ENCODE results near the gene ALDH2.
"Not testable (repeated sequence)": the region's sequence is repeated elsewhere in the genome, so short reads cannot be mapped to it uniquely, and the experiment has no call there.

Gene ALDH2

GRCh38 chr12:111749391-111749790 lies 17.3 kb upstream of the ALDH2 start:
- no peak overlapping the region for H3K27ac Mint-ChIP-seq
- peaks cover 22 to 32% of the 10 kb centered on the region in 2 donors for H3K36me3 Mint-ChIP-seq
- ATAC-seq (replicated peaks) (no peak), DNase-seq (no peak)
- no peaks in the 10 kb centered on the region for H3K4me1 Mint-ChIP-seq
- no peak overlapping the region for H3K4me3 Mint-ChIP-seq
- no peaks in the 10 kb centered on the region for H3K27me3 Mint-ChIP-seq
- no peaks in the 10 kb centered on the region for H3K9me3 Mint-ChIP-seq

DNA sequence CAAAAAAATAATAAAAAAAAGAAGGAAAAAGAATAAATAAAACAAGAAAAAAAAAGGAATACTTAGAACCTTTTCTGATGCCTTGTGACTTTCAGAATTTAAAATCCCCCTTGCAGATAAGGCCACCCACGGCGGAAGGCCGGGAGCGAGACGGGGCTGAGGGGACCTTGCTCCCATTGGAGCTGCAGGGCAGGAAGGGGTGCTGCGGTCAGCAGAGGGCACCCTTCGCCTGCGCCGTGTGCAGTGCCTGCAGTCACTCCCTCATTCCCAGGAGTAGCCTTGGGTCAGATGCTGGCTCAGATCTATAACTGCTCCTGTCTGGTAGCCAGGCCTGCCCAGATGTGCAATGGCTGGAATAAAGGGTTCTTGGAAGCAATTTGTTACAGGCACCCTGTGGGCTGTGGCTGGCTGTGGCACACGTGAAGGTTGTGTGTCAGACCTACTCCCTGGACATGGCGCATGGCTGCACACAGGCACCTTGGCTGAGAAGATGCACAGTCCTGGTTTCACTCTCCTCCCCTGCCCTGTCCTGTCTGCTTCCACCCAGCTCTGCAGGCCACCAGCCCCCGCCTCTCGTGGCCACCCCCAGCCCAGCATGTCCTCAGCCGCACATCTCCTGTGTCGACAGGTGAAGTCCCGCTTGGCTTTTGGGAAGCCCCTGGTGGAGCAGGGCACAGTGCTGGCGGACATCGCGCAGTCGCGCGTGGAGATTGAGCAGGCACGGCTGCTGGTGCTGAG lies 13.4 kb upstream of the ALDH2 start:
- no peak for DNase-seq
- H3K27ac Mint-ChIP-seq, result no peak overlapping the region
- H3K4me3 Mint-ChIP-seq, result no peak overlapping the region
- H3K36me3 Mint-ChIP-seq, result peaks cover 18 to 29% of the 10 kb centered on the region in 2 donors
- H3K9me3 Mint-ChIP-seq, result no peaks in the 10 kb centered on the region
- peak; percentile 28 to 33 for ATAC-seq (replicated peaks)
- no peaks in the 10 kb centered on the region for H3K27me3 Mint-ChIP-seq
- peaks cover 13 to 15% of the 10 kb centered on the region in 2 donors for H3K4me1 Mint-ChIP-seq

- H3K36me3 Mint-ChIP-seq, result peaks cover 18 to 20% of the 10 kb centered on the region in 2 donors
Observed at GRCh38 chr12:111754671-111755070, 12.1 kb upstream of the ALDH2 start.

GRCh38 chr12:111756196-111756595 lies 10.5 kb upstream of the ALDH2 start:
- Mint-ChIP-seq H3K27ac (no peak overlapping the region), H3K27me3 (no peaks in the 10 kb centered on the region), H3K4me3 (no peak overlapping the region), H3K9me3 (no peaks in the 10 kb centered on the region), H3K4me1 (peaks cover 31 to 37% of the 10 kb centered on the region in 2 donors), H3K36me3 (peaks cover 16 to 20% of the 10 kb centered on the region in 2 donors)
- ATAC-seq (replicated peaks) (no peak), DNase-seq (no peak)

More at GRCh38 chr12:111754671-111755070, 12.1 kb upstream of the ALDH2 start:
- no peaks in the 10 kb centered on the region for H3K9me3 Mint-ChIP-seq
- DNase-seq (no peak), ATAC-seq (replicated peaks) (no peak)
- H3K27me3 Mint-ChIP-seq, result no peaks in the 10 kb centered on the region
- no peak overlapping the region for H3K27ac Mint-ChIP-seq
- peaks cover 22 to 28% of the 10 kb centered on the region in 2 donors for H3K4me1 Mint-ChIP-seq
- no peak overlapping the region for H3K4me3 Mint-ChIP-seq

DNA sequence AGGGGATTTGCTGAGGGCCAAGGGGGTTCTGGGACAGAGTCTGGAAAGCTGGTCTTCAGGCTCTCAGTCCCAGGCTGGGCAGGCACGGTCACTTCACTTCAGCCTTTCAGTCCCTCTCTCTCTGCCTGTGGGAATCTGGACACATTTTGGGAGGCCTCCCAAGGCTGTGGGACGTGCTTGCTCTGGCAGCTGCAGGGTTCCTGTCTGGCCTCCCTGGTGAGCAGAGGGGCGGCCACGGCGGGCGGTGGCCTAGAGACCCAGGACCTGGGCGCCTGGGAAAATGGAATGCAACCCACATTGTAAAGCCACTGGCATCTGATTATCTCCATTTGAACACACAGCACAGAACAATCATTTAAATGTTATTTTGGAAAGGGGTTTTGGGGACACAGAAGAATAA lies 10.1 kb upstream of the ALDH2 start:
- H3K4me1 Mint-ChIP-seq, result peaks cover 35 to 42% of the 10 kb centered on the region in 2 donors
- no peaks in the 10 kb centered on the region for H3K9me3 Mint-ChIP-seq
- no peak for DNase-seq
- peaks cover 16 to 20% of the 10 kb centered on the region in 2 donors for H3K36me3 Mint-ChIP-seq
- no peaks in the 10 kb centered on the region for H3K27me3 Mint-ChIP-seq
- no peak for ATAC-seq (replicated peaks)
- H3K4me3 Mint-ChIP-seq, result no peak overlapping the region
- H3K27ac Mint-ChIP-seq, result peak overlapping the region; percentile 25

GRCh38 chr12:111757361-111758119 lies 9.2 kb upstream of the ALDH2 start:
- Mint-ChIP-seq H3K4me1 (peaks cover 41 to 51% of the 10 kb centered on the region in 2 donors), H3K27ac (peak overlapping the region; percentile 90), H3K36me3 (peaks cover 16 to 23% of the 10 kb centered on the region in 2 donors), H3K27me3 (no peaks in the 10 kb centered on the region), H3K9me3 (no peaks in the 10 kb centered on the region), H3K4me3 (peak overlapping the region; percentile 24 to 25)
- peak; percentile 62 for DNase-seq
- peak; percentile 88 to 92 for ATAC-seq (replicated peaks)

DNA sequence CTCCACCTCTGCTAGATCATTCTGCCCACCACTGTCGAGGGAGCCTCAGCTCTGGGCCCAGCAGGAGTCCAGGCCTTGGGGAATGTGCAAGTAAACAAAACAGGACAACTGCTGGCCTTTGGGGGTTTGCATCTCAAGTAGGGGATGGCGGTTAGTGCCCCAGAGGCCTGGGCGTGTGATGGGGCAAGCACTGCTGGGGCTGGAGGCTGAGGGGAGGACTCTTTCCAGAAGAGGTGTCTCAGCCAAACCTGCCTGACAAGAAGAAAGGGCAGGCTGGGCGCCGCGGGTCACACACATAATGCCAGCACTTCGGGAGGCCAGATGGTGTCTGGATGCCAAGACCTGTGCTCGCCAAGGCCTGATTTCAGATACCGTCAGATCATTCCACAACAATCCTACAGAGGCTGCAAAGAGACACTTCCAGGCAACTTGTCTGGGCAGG lies 8.6 kb upstream of the ALDH2 start:
- Mint-ChIP-seq H3K27me3 (no peaks in the 10 kb centered on the region), H3K27ac (peak overlapping the region; percentile 90), H3K4me1 (peaks cover 44 to 57% of the 10 kb centered on the region in 2 donors), H3K36me3 (peaks cover 16 to 21% of the 10 kb centered on the region in 2 donors), H3K4me3 (peak overlapping the region; percentile 24 to 25), H3K9me3 (no peaks in the 10 kb centered on the region)
- no peak for DNase-seq
- peak; percentile 4 to 15 for ATAC-seq (replicated peaks)

DNA sequence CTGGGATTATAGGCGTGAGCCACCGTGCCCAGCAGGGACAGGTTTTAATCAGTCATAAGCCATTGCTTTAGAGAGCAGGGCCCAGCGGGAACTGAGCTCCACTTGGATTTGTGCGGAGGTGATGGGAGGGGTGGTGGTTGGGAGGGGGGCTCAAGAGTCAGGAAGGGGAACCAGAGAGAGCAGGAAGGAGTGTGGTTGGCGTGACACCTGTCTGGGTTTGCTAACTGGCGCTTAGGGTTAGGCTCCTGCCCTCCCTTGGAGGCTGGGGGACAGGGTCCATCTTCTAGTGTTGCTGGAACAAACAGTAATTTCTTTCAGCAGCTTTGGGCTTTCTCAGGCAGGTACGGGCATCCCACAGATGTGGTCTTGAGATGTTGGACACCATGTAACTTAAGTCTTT lies 7.5 kb upstream of the ALDH2 start:
- no peaks in the 10 kb centered on the region for H3K27me3 Mint-ChIP-seq
- H3K4me1 Mint-ChIP-seq, result peaks cover 54 to 68% of the 10 kb centered on the region in 2 donors
- no peak for ATAC-seq (replicated peaks)
- peaks cover 12 to 21% of the 10 kb centered on the region in 2 donors for H3K36me3 Mint-ChIP-seq
- H3K27ac Mint-ChIP-seq, result no peak overlapping the region
- no peaks in the 10 kb centered on the region for H3K9me3 Mint-ChIP-seq
- DNase-seq, result no peak
- H3K4me3 Mint-ChIP-seq, result no peak overlapping the region

DNA sequence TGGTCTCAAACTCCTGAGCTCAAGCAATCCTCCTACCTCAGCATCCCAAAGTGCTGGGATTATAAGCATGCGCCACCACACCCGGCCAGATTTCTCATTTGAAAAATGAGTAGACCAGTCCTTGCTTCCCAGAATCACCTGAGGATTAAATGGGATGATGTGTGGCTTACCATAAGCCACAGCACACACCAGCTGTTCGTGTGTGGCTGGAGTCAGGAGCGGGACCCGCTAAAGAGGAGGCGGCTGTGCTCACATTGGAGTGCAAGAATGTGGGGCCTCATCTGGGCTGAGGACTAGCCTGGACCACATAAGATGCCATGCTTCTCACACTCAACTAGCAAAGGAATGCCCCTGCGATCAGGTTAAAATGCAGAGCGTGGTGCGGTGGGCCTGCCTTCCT lies 6.7 kb upstream of the ALDH2 start:
- DNase-seq, result no peak
- no peak for ATAC-seq (replicated peaks)
- Mint-ChIP-seq H3K36me3 (peaks cover 7 to 17% of the 10 kb centered on the region in 2 donors), H3K4me1 (peaks cover 59 to 75% of the 10 kb centered on the region in 2 donors), H3K9me3 (no peaks in the 10 kb centered on the region), H3K27me3 (no peaks in the 10 kb centered on the region), H3K4me3 (no peak overlapping the region), H3K27ac (peak overlapping the region; percentile 60)

DNA sequence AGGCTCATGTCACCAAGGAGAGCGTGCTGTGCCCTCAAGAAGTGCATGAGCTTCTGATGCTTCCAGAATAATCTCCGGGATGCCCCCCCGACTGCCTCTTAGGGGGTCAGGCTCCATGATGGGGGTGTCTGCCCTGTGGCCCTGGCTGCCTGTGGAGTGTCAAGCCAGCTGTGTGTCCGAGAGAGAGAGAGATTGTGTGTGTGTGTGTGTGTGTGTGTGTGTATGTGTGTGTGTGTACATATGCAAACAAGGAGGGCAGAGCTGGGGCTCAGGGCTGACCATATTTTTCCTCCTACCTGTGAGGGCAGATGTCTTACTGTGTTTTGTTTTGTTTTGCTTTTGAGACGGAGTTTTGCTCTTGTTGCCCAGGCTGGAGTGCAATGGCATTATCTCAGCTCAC lies 5.6 kb upstream of the ALDH2 start:
- no peak overlapping the region for H3K4me3 Mint-ChIP-seq

GRCh38 chr12:111761706-111762105 lies 5.0 kb upstream of the ALDH2 start:
- no peaks in the 10 kb centered on the region for H3K9me3 Mint-ChIP-seq
- no peaks in the 10 kb centered on the region for H3K27me3 Mint-ChIP-seq

More for the DNA sequence above, 5.6 kb upstream of the ALDH2 start:
- DNase-seq, result no peak
- Mint-ChIP-seq H3K27ac (peak overlapping the region; percentile 33), H3K9me3 (no peaks in the 10 kb centered on the region), H3K36me3 (peaks cover 2 to 11% of the 10 kb centered on the region in 2 donors), H3K27me3 (no peaks in the 10 kb centered on the region), H3K4me1 (peaks cover 64 to 86% of the 10 kb centered on the region in 2 donors)
- no peak for ATAC-seq (replicated peaks)

GRCh38 chr12:111763552-111763951 lies 3.2 kb upstream of the ALDH2 start:
- H3K27me3 Mint-ChIP-seq; DNase-seq; ATAC-seq (replicated peaks); H3K27ac Mint-ChIP-seq; H3K36me3 Mint-ChIP-seq; H3K9me3 Mint-ChIP-seq: not testable (repeated sequence)
- Mint-ChIP-seq H3K4me1 (peaks cover 66 to 87% of the 10 kb centered on the region in 2 donors), H3K4me3 (peak overlapping the region in 1 of 2 donors; percentile 35)

More at GRCh38 chr12:111761706-111762105, 5.0 kb upstream of the ALDH2 start:
- Mint-ChIP-seq H3K36me3 (peaks cover 2 to 5% of the 10 kb centered on the region in 2 donors), H3K4me1 (peaks cover 67 to 92% of the 10 kb centered on the region in 2 donors), H3K27ac (peak overlapping the region; percentile 65), H3K4me3 (peak overlapping the region in 1 of 2 donors; percentile 34)
- DNase-seq (no peak), ATAC-seq (replicated peaks) (peak; percentile 15 to 19)

GRCh38 chr12:111764120-111764821 lies 2.5 kb upstream of the ALDH2 start:
- ATAC-seq (replicated peaks), result peak; percentile 57 to 68
- H3K27ac Mint-ChIP-seq, result peak overlapping the region; percentile 53
- H3K4me3 Mint-ChIP-seq, result peak overlapping the region; percentile 26 to 31
- H3K9me3 Mint-ChIP-seq, result no peaks in the 10 kb centered on the region
- peaks cover 0 to 6% of the 10 kb centered on the region in 2 donors for H3K27me3 Mint-ChIP-seq
- H3K4me1 Mint-ChIP-seq, result peaks cover 59 to 80% of the 10 kb centered on the region in 2 donors
- peaks cover 0 to 3% of the 10 kb centered on the region in 2 donors for H3K36me3 Mint-ChIP-seq
- no peak for DNase-seq

Data from stimulated activated naive B cell treated with anti-CD40 and anti-IgM and Interleukin-4, amounts not matched to agents 10 μg/mL and 1 μg/mL and 100 μg/mL, for 72 hours (primary cell).